GM12892 (cell line): ENCODE results near the gene GJA3.

Source experiments
- POLR2A ChIP-seq: IDR thresholded peaks from 2 replicates; pipeline ENCODE4 v1.6.1; 2011; ENCODE audit warnings: low read depth, low read length, control low read depth
- TAF1 ChIP-seq: IDR thresholded peaks from 2 replicates; pipeline ENCODE4 v1.6.1; 2011; ENCODE audit warnings: low read depth, mild to moderate bottlenecking, control low read depth, low read length, borderline replicate concordance

GRCh38 chr13:20129076-20129475, 31.8 kb downstream of the GJA3 start:
- TF ChIP-seq TAF1 (no peak), POLR2A (no peak)
